Measurements from ENCODE around the gene TRIO.

TRIO gene

DNA sequence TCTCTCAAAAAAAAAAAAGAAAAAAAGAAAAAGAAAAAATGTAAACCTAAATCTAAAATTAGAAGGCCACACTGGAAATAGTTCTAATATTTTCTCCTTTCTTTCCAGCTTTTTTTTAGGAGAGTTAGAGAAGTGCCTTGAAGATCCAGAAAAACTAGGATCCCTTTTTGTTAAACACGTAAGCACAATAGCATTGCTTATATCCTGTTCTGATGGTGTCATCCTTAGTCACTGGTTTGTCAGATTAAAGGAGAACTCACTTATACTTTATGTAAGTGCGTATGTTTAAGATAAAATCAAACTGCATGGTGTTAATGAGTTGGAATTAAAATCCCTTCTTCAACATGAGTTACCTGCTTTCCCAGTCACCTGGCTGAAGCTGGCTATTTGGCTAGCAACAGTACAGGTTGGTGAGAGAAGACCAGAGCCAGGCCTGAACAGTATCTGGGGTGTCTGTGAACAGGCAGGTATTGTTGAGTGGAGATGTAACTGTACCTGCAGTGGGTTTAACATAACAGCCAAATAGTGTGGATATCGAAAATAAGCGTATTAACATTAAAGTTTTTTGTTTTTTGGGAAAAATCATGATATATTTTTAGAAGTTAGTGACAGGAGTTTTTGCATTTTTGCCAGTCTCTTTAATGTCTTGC is 333.8 kb downstream of the TRIO start:
- no peak for DNase-seq (ENCODE audit: low read depth, low spot score)

DNA sequence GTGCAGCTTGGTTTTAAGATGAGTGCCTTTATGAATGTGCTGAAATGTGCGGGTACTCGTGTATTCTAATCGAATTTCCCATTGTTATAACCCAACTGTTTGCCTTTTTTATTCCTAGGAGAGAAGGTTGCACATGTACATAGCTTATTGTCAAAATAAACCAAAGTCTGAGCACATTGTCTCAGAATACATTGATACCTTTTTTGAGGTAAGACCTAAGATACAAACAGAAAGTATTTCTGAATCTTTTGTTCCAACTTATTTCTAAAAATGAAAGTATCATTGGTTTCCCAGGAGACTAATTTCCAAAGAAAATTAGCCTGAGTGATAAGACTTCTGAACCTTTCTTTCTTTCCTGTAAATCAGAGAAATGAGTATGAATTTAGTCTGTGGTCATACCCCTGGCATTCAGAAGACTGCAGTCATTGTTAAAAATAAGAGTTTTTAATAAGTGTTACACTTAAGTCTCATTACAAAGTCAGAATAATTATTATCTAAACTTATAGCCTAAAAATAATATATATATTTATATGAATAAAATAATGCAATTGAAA is 336.1 kb downstream of the TRIO start:
- DNase-seq (ENCODE audit: low read depth, low spot score): no peak

DNA sequence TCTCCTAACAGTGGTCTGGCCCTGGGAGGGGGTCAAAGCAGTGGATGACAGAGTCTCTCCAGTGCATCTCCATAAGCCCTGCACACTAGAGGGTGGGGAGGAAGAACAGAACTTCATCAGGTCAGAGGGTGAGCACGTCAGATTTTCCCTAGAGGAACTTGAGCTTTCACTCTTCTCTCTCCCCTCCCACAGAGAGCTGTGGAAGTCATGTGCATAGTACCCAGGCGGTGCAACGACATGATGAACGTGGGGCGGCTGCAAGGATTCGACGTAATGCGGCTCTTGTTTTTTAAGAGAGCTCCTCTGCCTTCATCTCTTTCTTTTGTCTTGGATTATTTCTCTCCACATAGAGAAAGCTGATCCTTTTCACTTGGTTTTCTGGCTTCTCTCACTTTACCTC is 338.2 kb downstream of the TRIO start:
- no peak for DNase-seq (ENCODE audit: low read depth, low spot score)

DNA sequence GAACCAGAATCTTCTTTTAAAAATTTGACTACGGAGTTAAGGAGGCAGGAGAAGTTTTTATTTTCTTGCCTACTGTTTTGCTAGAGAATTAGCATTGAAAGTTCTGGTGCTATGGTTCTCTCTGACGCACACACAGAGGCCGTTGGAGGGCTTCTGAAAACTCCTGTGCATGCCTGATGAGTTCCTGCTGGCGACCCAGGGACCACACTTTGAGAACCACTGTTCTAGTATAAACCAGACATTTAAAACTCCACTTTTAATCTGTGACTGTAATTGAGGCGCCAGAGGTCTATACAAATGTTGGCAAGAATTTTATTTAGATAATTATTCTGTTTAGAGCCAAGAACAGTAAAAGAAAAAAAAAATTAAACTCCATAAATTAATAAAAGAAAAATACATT is 338.9 kb downstream of the TRIO start:
- no peak for DNase-seq (ENCODE audit: low read depth, low spot score)

DNA sequence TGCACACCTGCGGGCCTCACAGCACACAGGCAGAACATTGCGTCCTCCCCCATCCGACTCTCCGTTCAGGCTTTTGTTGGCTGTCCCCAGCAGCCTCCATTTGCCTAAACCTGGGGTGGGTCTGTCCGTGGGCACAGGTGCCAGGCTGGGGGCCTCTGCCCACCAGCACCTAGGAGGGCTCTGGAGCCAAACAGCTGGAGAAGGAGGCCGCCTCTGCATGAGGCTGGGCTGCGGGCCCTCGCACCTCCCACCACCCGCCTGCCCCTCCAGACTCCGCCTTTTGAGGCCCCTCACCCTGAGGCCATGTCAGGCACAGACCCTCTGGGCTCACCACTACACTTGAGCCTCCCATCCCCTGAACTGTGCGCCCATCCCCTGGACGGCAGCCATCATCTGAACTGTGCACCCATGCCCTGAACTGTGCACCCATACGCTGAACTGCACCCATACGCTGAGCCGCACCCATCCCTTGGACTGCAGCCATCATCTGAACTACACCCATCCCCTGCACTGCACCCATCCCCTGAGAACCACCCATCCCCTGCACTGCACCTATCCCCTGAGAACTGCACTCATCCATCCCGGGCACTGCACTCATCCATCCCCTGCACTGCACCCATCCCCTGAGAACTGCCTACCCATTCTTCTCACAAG is 340.5 kb downstream of the TRIO start:
- DNase-seq (ENCODE audit: low read depth, low spot score): no peak

DNA sequence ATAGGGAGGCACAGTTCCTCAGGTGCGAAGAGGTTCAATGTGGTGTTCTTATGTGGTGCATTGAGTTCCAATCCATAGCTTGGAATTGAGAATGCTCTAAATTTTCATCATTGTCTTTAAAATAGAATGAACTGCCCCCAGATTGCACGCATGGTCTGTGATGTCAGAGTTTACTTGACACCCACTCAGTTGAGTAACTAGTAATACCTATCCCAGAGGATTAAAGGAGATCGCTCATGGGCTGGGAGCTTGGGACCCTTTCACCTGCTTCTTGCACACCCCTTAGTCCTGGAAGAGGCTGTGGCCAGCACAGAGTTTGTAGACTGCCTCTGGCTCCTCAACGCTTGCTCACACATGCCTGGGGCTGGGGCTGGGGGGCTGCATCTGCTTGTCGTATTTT is 343.3 kb downstream of the TRIO start:
- DNase-seq (ENCODE audit: low read depth, low spot score): no peak

DNA sequence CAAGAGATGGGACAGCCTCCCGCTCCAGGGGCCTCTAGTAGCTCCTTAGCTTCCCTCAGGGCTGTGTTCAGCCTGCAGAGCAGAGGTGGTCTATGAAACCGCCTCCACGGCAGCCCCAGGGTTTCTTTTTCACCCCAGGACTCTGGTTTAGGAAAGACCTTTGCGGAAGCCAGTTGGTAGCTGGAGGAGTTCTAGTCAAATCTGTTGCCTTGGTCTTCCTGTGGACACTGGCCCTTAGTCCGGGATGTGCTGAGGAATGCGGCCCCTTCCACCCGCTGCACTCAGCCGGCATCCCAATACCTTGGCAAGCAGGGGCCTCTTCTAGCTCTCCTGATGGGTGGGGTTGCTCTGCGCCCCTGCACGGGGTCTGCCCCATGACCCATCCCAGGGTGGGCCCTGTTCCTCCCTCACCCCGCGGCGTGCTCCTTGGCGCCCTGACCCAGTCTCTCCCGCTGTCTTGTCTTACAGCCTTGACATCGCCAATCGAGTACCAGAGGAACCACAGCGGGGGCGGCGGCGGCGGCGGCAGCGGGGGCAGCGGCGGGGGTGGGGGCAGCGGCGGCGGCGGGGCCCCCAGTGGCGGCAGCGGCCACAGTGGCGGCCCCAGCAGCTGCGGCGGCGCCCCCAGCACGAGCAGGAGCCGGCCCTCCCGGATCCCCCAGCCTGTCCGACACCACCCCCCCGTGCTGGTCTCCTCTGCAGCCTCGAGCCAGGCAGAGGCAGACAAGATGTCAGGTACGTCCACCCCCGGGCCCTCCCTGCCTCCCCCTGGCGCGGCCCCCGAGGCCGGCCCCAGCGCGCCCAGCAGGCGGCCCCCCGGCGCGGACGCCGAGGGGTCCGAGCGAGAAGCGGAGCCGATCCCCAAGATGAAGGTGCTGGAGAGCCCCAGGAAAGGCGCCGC is 344.1 kb downstream of the TRIO start:
- DNase-seq (ENCODE audit: low read depth, low spot score): no peak

DNA sequence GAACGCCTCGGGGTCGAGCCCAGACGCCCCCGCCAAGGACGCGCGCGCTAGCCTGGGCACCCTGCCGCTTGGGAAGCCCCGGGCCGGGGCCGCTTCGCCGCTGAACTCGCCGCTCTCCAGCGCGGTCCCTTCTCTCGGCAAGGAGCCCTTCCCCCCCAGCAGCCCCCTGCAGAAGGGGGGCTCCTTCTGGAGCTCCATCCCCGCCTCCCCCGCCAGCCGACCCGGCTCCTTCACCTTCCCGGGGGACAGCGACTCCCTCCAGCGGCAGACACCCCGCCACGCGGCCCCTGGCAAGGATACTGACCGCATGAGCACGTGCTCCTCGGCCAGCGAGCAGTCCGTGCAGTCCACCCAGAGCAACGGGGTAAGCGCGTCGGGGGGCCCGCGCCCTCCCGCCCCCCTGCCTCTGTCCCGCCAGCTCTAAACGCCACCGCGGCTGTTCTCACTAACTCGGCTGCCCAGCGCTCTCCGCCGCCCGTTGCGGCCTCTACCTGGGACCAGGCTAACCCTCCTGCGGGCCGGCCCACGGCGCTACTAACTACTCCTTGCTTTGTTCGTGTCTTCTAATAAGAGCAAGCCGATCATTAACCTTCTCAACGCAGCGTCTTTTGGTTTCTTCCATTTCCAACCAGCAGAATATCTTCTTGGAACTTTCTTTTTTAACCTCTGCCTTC is 344.9 kb downstream of the TRIO start:
- no peak for DNase-seq (ENCODE audit: low read depth, low spot score)

DNA sequence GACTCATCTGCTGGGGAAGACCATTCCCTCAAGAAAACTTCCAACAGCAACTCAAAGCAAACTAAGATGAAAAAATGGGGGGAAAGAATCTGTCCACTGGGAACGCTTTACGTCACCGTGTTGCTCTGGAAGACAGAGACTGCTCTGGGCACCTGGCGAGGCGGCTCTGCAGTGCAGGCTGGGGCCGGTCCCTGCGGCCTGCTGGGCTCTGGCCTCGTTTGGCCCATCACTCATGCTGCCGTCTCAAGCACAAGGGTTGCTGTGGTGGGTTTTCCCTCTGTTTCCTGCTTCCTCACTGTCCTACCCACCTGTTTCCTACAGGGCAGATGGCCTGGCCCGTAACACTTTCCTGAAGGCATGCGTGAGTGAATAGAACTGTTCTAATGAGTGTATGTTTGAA is 345.6 kb downstream of the TRIO start:
- DNase-seq (ENCODE audit: low read depth, low spot score): no peak

DNA sequence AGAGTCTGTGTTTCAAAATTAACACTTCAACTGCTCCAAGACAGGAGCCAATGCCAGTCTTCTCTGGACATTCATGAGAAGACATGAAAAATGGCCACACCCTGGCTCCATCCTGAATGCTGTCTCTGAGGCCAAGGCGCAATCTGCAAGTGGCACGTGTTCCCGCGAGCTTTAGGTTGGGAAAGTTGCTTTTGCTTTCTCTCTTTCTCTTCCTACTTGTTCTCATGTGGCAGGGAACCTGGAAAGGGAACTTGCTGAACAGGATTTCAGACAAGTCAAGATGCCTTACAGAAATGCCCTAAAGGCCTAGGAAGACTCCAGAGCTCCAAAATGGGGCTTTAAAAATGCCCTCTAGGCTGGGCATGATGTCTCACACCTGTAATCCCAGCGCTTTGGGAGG is 346.5 kb downstream of the TRIO start:
- no peak for DNase-seq (ENCODE audit: low read depth, low spot score)

DNA sequence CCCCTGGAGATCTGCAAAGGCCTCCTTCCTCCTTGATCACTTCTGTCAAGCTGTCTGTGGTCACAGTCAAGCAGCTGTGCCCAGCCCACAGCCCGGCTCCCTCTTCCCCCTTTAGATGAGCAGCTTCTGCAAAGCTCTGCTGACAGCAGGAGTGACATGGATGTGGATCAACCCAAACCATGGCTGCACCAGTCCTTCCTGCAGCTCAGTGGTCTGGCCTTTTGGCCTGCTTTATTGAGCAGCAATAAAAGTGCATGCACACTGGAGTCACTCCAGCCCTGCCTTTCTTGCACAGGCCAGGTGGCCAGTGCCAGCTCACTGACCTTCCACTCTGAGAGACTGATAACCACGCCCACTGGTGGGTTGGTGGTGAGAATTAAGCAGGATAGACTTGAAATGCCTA is 347.2 kb downstream of the TRIO start:
- no peak for DNase-seq (ENCODE audit: low read depth, low spot score)

DNA sequence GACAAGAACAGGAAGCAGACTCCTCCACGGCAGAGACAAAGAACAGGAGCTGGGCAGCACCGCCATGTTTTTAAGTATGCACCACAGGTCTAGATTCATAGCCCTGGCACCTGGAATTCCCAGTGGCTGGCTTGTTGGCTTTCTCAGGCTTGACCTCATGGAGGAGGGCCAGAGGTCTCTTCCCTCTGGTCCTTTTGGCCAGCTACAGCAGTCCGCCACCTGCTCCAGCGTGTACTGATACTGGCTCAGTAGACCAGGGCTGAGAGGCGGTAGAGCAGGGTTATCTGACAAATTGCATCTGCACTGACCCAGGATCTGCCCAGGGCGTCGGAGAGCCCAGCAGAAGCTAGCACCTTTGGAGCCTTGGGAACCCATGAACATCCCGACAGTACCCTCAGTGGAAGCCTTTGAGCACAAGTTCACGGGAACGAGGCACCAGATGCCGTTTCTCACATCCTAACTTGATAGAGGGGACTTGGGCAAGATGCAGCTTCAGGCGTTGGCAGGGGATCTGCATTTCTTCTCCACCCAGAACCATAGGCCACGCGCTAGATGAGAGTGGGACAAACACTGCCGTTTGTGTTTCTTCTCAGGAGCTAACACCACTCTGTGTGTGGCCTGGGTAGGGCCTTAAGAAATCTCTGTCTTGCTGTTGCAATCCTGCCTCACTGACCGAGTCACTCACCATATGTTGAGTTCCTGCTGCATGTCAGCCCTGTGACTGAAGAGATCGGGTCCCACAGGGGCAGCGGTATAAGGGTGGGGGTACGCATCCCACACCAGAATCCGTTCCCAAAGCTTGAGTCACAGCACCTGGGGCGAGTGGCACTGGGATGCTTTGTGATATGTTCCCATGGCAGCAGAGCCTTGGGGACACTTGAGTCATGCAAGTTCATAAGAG is 348.1 kb downstream of the TRIO start:
- no peak for DNase-seq (ENCODE audit: low read depth, low spot score)

DNA sequence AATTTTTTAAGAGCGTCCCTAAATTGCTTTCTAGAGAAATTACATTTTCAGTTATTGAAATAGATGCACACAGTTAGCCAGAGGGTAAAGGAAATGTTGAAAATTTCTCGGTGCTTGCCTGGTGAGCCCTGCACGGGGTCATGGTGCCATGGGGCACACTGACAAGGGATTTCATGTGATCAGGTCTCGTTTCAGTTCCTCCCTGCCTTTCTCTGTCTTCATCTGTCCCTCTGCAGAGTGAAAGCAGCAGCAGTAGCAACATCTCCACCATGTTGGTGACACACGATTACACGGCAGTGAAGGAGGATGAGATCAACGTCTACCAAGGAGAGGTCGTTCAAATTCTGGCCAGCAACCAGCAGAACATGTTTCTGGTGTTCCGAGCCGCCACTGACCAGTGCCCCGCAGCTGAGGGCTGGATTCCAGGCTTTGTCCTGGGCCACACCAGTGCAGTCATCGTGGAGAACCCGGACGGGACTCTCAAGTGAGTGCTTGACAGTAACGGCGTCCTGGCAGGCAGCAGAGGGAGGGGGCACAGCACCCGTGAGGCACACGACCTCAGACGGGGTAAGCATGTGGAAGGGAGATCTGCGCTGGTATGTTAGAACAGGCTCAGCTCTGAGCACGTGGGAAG is 349.3 kb downstream of the TRIO start:
- DNase-seq (ENCODE audit: low read depth, low spot score): no peak

DNA sequence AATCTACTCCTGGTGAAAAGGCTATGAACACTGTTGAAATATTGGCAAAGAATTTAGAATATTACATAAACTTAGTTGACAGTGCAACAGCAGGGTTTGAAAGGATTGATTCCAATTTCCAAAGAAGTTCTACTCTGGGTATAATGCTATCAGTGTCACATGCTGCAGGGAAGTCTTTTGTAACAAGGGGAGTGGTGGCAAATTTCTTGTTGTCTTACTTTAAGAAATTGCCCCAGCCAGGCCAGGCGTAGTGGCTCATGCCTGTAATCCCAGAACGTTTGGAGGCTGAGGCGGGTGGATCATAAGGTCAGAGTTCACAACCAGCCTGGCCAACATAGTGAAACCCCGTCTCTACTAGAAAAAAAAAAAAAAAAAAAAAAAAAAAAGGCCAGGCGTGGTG is 352.2 kb downstream of the TRIO start:
- DNase-seq (ENCODE audit: low read depth, low spot score): no peak

DNA sequence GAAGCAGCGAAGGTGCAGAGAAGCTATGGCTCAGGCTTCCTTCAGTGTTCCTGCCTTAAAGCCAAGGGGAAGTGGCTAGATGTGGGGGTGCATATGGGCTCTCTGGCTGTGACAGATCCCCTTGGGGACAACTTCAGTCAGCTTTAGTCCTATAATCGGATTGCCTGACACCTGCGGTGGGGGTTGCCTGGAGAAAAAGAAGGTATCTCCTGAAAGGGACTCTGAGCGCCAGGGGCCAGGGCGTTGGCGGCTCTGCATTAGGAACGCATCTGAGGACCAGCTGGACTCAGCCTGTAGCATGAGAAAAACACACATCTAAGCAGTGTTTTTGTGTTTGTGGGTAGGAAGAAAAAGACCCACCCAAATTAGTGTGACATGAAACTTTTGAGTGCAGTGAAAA is 354.2 kb downstream of the TRIO start:
- no peak for DNase-seq (ENCODE audit: low read depth, low spot score)

DNA sequence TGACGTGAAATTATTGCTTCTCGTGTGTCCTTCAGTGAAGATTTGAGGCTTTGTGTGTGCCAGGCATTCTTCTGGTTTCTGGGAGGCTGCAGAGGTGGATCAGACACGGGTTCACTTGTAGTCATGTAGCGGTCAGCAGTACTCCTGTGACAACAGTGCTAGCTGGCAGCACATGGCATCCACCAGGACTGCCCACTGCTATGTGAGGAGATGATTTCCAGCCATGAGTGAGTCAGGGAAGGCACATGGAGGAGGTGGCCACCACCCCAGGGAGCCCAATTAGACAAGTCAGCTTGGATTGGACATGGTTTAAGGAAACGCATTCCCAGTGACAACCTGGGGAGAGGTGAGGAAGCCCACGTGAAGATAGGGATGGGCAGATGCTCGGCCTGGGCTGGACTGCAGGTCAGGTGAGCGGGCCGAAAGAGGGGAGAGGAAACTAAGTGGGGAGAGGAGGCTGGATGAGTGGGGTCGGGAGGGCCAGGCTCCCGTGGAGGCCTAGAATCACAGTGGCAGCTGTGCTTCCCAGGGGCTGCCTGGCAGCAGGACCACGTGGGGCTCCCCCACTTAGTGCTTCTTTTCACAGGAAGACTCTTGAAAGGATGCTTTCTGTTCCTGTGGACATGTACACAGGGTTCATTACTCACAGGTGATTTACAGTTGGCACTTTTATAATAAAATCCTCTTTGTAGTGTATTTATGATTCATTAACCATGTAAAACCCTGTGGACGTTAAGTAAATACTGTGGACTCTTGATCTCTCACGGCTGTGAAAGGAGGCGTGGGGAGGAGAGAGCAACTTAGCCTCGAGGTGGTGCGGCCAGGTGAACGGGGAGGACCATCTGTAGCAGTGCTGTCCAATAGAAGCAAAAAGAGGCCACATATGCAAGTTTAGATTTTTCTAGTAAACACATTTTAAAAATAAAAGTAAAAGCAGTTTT is 358.5 kb downstream of the TRIO start:
- no peak for DNase-seq (ENCODE audit: low read depth, low spot score)

DNA sequence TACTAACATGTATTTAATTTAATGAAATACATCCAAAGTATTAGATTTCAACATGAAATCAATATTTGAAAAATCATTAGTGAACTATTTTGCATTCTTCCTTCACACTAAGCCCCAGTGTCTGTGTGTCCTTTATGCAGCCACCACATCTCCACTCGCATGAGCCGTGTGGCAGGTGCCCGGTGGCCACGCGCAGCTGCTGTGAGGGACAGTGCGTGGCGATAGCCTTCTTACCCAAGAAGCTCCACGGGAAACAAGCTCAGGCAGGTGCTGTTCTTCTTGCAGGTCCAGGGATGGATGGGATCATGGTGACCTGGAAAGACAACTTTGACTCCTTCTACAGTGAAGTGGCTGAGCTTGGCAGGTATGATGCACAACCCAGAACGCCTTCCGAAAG is 359.1 kb downstream of the TRIO start:
- DNase-seq (ENCODE audit: low read depth, low spot score): no peak

DNA sequence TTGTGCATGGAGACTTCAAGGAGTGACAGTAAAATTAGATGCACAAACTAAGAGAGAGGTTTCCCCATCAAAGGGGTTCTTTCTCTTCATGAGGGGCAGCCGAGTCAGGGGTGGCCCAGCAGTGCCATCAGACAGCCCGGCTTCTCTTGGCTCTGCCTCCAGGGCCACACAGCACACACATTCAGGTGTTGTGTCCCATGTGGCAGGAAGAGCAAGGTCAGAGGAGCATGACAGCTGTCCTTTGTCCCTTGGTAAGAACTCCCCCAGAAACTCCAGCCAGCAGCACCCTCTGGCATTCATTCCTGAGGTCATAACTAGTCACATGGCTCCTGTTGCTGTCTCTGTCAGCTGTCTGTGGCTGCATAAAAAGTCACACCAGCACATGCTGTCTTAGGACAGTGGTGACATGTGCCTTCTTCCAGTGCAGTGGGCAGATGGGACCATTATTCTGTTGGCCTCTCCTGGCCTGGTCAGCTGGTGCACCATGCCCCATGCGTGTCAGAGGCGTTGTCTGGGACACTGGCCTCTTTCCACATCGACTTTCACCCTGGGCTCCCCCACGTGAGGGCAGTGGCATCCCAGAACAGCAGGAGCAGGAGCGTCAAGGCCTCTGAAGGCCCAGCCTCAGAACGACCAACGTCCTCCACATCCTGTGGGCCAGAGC is 360.0 kb downstream of the TRIO start:
- no peak for DNase-seq (ENCODE audit: low read depth, low spot score)

Measured in smooth muscle cell of the brain vasculature (primary cell).